ENCODE data around the gene ATP5MC3. TPM values are rescaled to one million over a fixed set of nuclear protein-coding genes. Genes with fewer than 3 reads are reported as not detected.

Gene ATP5MC3
- total RNA-seq, 4 donors from 2014 or later = 123 to 141 (median 133) TPM

DNA sequence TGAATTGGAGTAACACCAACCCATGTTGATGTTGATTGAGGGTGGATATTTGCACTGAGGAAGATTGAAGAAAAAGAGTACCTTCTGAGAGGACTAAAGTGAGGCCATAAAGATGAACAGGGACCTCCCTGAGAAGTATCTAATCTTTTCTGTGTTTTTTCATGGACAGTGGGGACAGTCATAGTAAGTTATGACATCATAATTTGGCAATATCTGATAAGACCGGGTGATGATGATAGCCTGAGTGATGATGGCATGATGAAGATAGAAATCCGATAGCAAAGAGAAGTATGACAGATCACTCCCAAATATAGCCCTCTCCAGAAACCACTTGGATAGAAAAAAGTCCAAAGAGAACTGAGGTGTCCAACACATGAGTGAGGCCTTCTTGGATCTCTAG lies 2.2 kb upstream of the ATP5MC3 start:
- no peak overlapping the region for H3K4me3 ChIP-seq
- peaks cover 16 to 29% (median 23%) of the 10 kb centered on the region in 4 donors for H3K4me1 ChIP-seq
- peaks cover 11 to 16% (median 12%) of the 10 kb centered on the region in 4 donors for H3K36me3 ChIP-seq
- H3K27ac ChIP-seq (replicated peaks in 1 of 4) = no peak overlapping the region
- 95% methylated on average over 2 of the region's 2 CpGs for whole genome bisulfite sequencing
- H3K9me3 ChIP-seq = no peaks in the 10 kb centered on the region
- TF ChIP-seq POLR2A (IDR thresholded peaks at IDR 0.05; ENCODE audit: low read depth) (no peak), EP300 (IDR thresholded peaks at IDR 0.05) (no peak), POLR2AphosphoS5 (IDR thresholded peaks at IDR 0.05) (no peak)
- TF ChIP-seq, protein P1, sequence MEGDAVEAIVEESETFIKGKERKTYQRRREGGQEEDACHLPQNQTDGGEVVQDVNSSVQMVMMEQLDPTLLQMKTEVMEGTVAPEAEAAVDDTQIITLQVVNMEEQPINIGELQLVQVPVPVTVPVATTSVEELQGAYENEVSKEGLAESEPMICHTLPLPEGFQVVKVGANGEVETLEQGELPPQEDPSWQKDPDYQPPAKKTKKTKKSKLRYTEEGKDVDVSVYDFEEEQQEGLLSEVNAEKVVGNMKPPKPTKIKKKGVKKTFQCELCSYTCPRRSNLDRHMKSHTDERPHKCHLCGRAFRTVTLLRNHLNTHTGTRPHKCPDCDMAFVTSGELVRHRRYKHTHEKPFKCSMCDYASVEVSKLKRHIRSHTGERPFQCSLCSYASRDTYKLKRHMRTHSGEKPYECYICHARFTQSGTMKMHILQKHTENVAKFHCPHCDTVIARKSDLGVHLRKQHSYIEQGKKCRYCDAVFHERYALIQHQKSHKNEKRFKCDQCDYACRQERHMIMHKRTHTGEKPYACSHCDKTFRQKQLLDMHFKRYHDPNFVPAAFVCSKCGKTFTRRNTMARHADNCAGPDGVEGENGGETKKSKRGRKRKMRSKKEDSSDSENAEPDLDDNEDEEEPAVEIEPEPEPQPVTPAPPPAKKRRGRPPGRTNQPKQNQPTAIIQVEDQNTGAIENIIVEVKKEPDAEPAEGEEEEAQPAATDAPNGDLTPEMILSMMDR (IDR thresholded peaks at IDR 0.05) = no peak
- DNase-seq (ENCODE audit: extremely low spot score) = no peak
- intact Hi-C loops (cut with DNase I) = no loop called here
- no peaks in the 10 kb centered on the region for H3K27me3 ChIP-seq

DNA sequence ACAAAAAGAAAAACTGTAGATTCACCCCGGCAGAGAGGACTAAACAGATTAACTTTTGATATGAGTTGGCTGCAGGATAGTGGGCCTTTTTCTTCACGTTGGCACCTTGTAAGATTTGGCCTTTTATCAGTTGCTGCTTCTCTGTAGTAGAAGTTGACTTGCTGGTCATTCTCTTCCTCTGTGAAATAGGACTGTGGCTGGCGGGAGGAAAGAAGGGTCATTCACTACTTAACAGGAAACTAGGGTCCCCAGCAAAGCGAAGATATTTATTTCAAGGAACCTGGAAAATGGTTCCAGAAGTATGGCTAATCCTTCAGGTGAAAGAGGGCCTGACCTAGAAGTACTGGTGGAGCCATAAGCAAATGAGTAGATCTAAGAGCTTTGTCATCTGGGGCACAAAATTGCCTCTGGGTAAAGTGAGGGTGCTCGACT lies 383 bp upstream of the ATP5MC3 start:
- Histone ChIP-seq H3K27ac (replicated peaks in 1 of 4) (peak overlapping the region; percentile 87 to 93 (median 90)), H3K27me3 (no peaks in the 10 kb centered on the region), H3K4me3 (peak overlapping the region; percentile 72 to 87 (median 84)), H3K9me3 (no peaks in the 10 kb centered on the region), H3K4me1 (peaks cover 24 to 38% (median 28%) of the 10 kb centered on the region in 4 donors), H3K36me3 (peaks cover 19 to 33% (median 30%) of the 10 kb centered on the region in 4 donors)
- TF ChIP-seq EP300 (IDR thresholded peaks at IDR 0.05) (no peak), POLR2AphosphoS5 (IDR thresholded peaks at IDR 0.05) (no peak), POLR2A (IDR thresholded peaks at IDR 0.05; ENCODE audit: low read depth) (no peak)
- TF ChIP-seq, protein P1 (IDR thresholded peaks at IDR 0.05) = no peak
- WGBS = 66% methylated on average over 5 of the region's 5 CpGs
- no peak for DNase-seq (ENCODE audit: extremely low spot score)
- intact Hi-C loops (cut with DNase I) = no loop called here

DNA sequence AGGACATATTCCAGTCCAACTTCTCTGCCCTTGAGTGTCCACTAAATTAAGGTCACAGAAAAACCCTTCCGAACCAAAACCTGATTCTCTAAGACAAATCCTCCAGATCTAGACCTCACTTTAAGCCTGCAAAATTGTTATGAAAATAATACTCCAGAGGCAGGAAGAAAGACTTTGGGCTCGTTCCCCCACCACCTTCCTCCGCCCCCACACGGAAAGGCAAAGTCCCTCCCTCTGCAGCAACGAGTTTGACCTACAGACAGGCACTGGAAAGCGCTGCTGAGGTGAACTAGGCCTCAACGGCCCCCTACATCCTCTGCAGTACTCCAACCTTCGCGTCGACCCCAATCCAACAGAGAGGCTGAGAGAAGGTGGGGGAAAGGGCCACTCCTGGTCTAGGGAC lies 808 bp downstream of the ATP5MC3 start:
- Histone ChIP-seq H3K27ac (replicated peaks in 1 of 4) (peak overlapping the region; percentile 87 to 93 (median 90)), H3K4me1 (peaks cover 24 to 38% (median 29%) of the 10 kb centered on the region in 4 donors), H3K36me3 (peaks cover 19 to 44% (median 36%) of the 10 kb centered on the region in 4 donors), H3K4me3 (peak overlapping the region; percentile 72 to 87 (median 84)), H3K27me3 (no peaks in the 10 kb centered on the region), H3K9me3 (no peaks in the 10 kb centered on the region)
- intact Hi-C loops (cut with DNase I) = no loop called here
- DNase-seq (ENCODE audit: extremely low spot score) = no peak
- 5% methylated on average over 10 of the region's 10 CpGs for WGBS
- TF ChIP-seq POLR2A (IDR thresholded peaks at IDR 0.05; ENCODE audit: low read depth) (no peak), POLR2AphosphoS5 (IDR thresholded peaks at IDR 0.05) (peak in 1 of 2 donors; percentile 33)

DNA sequence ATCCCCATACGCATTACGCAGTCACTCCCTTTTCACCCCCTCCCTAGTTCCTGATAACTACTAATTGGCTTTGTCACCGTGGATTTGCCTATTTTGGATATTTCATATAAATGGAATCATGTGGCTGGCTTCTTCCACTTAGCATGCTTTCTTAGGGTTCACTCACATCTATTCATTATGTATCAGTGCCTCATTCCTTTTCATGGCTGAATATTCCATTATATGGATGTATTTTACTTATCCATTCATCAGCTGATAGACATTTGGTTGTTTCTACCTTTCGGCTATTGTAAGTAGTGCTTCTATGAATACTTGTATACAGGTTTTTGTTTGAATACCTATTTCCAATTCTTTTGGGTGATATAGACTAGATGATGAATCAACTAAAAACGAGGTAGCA lies 4.9 kb downstream of the ATP5MC3 start:
- intact Hi-C loops (cut with DNase I) = no loop called here
- no peaks in the 10 kb centered on the region for H3K9me3 ChIP-seq
- no peaks in the 10 kb centered on the region for H3K27me3 ChIP-seq
- H3K36me3 ChIP-seq = peaks cover 19 to 71% (median 48%) of the 10 kb centered on the region in 4 donors
- H3K4me3 ChIP-seq = no peak overlapping the region
- no peak for DNase-seq (ENCODE audit: extremely low spot score)
- H3K27ac ChIP-seq (replicated peaks in 1 of 4) = no peak overlapping the region
- WGBS = 71% methylated on average over 5 of the region's 5 CpGs
- H3K4me1 ChIP-seq = peaks cover 18 to 33% (median 25%) of the 10 kb centered on the region in 4 donors
- no peak for TF ChIP-seq EP300 (IDR thresholded peaks at IDR 0.05)
- TF ChIP-seq, protein P1 (IDR thresholded peaks at IDR 0.05) = no peak
- no peak for TF ChIP-seq POLR2A (IDR thresholded peaks at IDR 0.05; ENCODE audit: low read depth)
- no peak for TF ChIP-seq POLR2AphosphoS5 (IDR thresholded peaks at IDR 0.05)

DNA sequence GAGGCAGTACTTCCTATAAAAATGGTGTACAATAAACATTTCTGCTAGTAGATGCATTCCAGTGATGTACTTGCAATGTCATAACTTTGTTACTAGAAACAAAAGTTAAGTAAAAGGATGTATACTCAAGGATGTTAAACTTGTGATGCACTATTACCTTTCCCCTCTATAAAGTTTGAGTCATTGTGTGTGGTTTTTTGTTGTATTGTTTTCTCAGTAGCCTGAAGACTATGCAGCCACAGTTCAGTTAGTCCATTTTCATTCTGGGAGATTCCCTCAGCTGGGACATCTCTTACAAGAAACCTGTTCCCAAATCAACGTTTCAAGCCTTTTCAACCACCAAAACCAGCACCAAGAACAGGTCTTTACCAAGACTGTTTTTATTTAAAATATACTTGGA lies 5.6 kb downstream of the ATP5MC3 start:
- no peak for DNase-seq (ENCODE audit: extremely low spot score)
- Histone ChIP-seq H3K36me3 (peaks cover 19 to 71% (median 48%) of the 10 kb centered on the region in 4 donors), H3K4me1 (peaks cover 18 to 33% (median 25%) of the 10 kb centered on the region in 4 donors), H3K27me3 (no peaks in the 10 kb centered on the region), H3K4me3 (no peak overlapping the region), H3K9me3 (no peaks in the 10 kb centered on the region), H3K27ac (replicated peaks in 1 of 4) (no peak overlapping the region)
- intact Hi-C loops (cut with DNase I) = no loop called here
- WGBS = 65% methylated on average over 1 of the region's 1 CpG
- no peak for TF ChIP-seq EP300 (IDR thresholded peaks at IDR 0.05)
- TF ChIP-seq, protein P1 (IDR thresholded peaks at IDR 0.05) = no peak
- TF ChIP-seq POLR2A (IDR thresholded peaks at IDR 0.05; ENCODE audit: low read depth) = no peak
- no peak for TF ChIP-seq POLR2AphosphoS5 (IDR thresholded peaks at IDR 0.05)
